HG02973 (cell line): Measurements from ENCODE around the gene TGFBR3L.
"Not testable (repeated sequence)": the region's sequence is repeated elsewhere in the genome, so short reads cannot be mapped to it uniquely, and the experiment has no call there.

Experiments
- ATAC-seq: cut with Tn5 transposase; IDR thresholded peaks from one replicate; pipeline ENCODE4 v1.9.1; 2021; ENCODE audit warnings: moderate library complexity; ENCODE audit not compliant: unreplicated experiment

TGFBR3L gene

GRCh38 chr19:7926727-7927604, 12.3 kb downstream of the TGFBR3L start:
- no peak for ATAC-seq

GRCh38 chr19:7927605-7928333, 13.1 kb downstream of the TGFBR3L start:
- no peak for ATAC-seq

GRCh38 chr19:7928334-7928706, 13.7 kb downstream of the TGFBR3L start:
- no peak for ATAC-seq

GRCh38 chr19:7928741-7929701, 14.4 kb downstream of the TGFBR3L start:
- no peak for ATAC-seq

- not testable (repeated sequence) for ATAC-seq
These were observed 15.4 kb downstream of the TGFBR3L start for GRCh38 chr19:7930030-7930429.

GRCh38 chr19:7930765-7931164, 16.1 kb downstream of the TGFBR3L start:
- ATAC-seq: no peak

GRCh38 chr19:7931221-7932061, 16.8 kb downstream of the TGFBR3L start:
- ATAC-seq: no peak

GRCh38 chr19:7932276-7932929, 17.8 kb downstream of the TGFBR3L start:
- no peak for ATAC-seq

- ATAC-seq: no peak
These were observed 18.3 kb downstream of the TGFBR3L start for GRCh38 chr19:7932930-7933300.

- ATAC-seq: no peak
These were observed 18.8 kb downstream of the TGFBR3L start for GRCh38 chr19:7933411-7933810.

GRCh38 chr19:7933828-7934725, 19.4 kb downstream of the TGFBR3L start:
- no peak for ATAC-seq

- no peak for ATAC-seq
These were observed 20.1 kb downstream of the TGFBR3L start for GRCh38 chr19:7934766-7935165.

- ATAC-seq: no peak
These were observed 26.2 kb downstream of the TGFBR3L start for GRCh38 chr19:7940841-7941240.

- no peak for ATAC-seq
These were observed 27.4 kb downstream of the TGFBR3L start for GRCh38 chr19:7941895-7942596.

- no peak for ATAC-seq
These were observed 28.4 kb downstream of the TGFBR3L start for GRCh38 chr19:7942981-7943443.

- peak; percentile 93 for ATAC-seq
These were observed 29.0 kb downstream of the TGFBR3L start, which contains the start of gene TIMM44 for GRCh38 chr19:7943444-7944176. Gene TIMM44, minus strand, starts transcription at chr19:7943666. Its CDS starts 15 bp downstream, at chr19:7943651.

- peak; percentile 26 for ATAC-seq
These were observed 29.6 kb downstream of the TGFBR3L start for GRCh38 chr19:7944177-7944761.
